Naive B cell (primary cell): Measurements from ENCODE around the gene RPS6KA4. TPM values are rescaled to one million over a fixed set of nuclear protein-coding genes. Genes with fewer than 3 reads are reported as not detected.
A peak's percentile ranks its signal among the peaks of the same experiment; 100 is the strongest.

Source experiments
- ATAC-seq, 2 donors: fragments of 150-1000 bp; cut with Tn5 transposase; 2 replicates each; pipeline ENCODE4 v1.10.0; 2021; ENCODE audit warnings: low read depth in 2 of 2, mild to moderate bottlenecking in 2 of 2, moderate library complexity in 2 of 2
- DNase-seq: peaks from one replicate; pipeline ENCODE4 v3.0.0; 2022
- H3K27ac Mint-ChIP-seq, 6 donors: one replicate each; pipeline ENCODE4 v1.8.0; 2020 to 2022; ENCODE audit warnings: mild to moderate bottlenecking in 6 of 6, mixed read lengths in 6 of 6, moderate library complexity in 5 of 6, inconsistent platforms in 2 of 6
- H3K27me3 Mint-ChIP-seq, 3 donors: one replicate each; pipeline ENCODE4 v1.8.0; 2021 to 2022; ENCODE audit warnings: mixed read lengths in 3 of 3, mild to moderate bottlenecking in 1 of 3
- H3K36me3 Mint-ChIP-seq, 2 donors: one replicate each; pipeline ENCODE4 v1.8.0; 2020 to 2022; ENCODE audit warnings: mixed read lengths in 2 of 2, inconsistent platforms in 1 of 2, mild to moderate bottlenecking in 1 of 2
- H3K4me1 Mint-ChIP-seq, 3 donors: one replicate each; pipeline ENCODE4 v1.8.0; 2020 to 2022; ENCODE audit warnings: mixed read lengths in 3 of 3, inconsistent platforms in 1 of 3, mild to moderate bottlenecking in 1 of 3, moderate library complexity in 1 of 3
- H3K4me3 Mint-ChIP-seq, 8 donors: one replicate each; pipeline ENCODE4 v1.8.0; 2020 to 2022; ENCODE audit warnings: mild to moderate bottlenecking in 8 of 8, mixed read lengths in 8 of 8, moderate library complexity in 8 of 8, inconsistent platforms in 2 of 8
- H3K9me3 Mint-ChIP-seq, 7 donors: one replicate each; pipeline ENCODE4 v1.8.0; 2020 to 2022; ENCODE audit warnings: mixed read lengths in 7 of 7, mild to moderate bottlenecking in 5 of 7, inconsistent platforms in 2 of 7, moderate library complexity in 1 of 7
- polyA plus RNA-seq, 6 donors: library from polyadenylated mRNA; unstranded; fragments of 300-500 nt; fragmentation: Illumina TruSeq; gene quantifications; one replicate each; pipeline ENCODE4 v1.2.3, GENCODE V29; 2021; ENCODE audit warnings: low read depth in 6 of 6

The RPS6KA4 gene
- polyA plus RNA-seq, 6 donors from 2014 or later, result 1.1 to 8.3 (median 4.8) TPM

- Mint-ChIP-seq H3K4me1 (peaks cover 30 to 39% (median 37%) of the 10 kb centered on the region in 3 donors), H3K4me3 (peak overlapping the region in 5 of 8 donors; percentile 36 to 92 (median 55)), H3K27me3 (no peaks in the 10 kb centered on the region), H3K9me3 (no peaks in the 10 kb centered on the region), H3K27ac (no peak overlapping the region), H3K36me3 (peaks cover 0 to 7% of the 10 kb centered on the region in 2 donors)
- ATAC-seq (no peak), DNase-seq (no peak)
Measured at GRCh38 chr11:64356498-64357411, 2.2 kb upstream of the RPS6KA4 start.

DNA sequence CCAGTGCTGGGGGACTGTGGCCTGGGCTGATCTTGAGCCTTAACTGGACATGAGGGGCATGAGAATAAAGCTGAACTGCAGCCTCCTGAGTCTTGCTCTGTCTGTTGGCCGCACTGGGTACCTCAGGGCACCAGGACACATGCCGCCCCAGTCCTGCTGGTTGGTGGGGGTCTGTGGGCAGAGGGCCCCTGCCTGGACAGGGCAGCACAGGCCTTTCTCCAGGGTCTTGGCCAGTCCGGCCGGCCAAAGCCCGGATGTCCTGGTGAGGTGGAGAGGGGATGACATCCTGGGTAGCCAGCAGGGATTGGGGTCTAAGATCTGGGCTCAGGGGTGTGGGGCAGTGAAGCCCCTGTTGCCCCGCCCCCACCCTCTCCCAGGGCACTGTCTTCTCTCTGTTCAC, 1.5 kb upstream of the RPS6KA4 start:
- Mint-ChIP-seq H3K27ac (peak overlapping the region in 1 of 6 donors; percentile 57), H3K27me3 (no peaks in the 10 kb centered on the region), H3K4me1 (peaks cover 35 to 39% (median 37%) of the 10 kb centered on the region in 3 donors), H3K4me3 (peak overlapping the region in 1 of 8 donors; percentile 92), H3K36me3 (peaks cover 0 to 7% of the 10 kb centered on the region in 2 donors), H3K9me3 (no peaks in the 10 kb centered on the region)
- ATAC-seq (no peak), DNase-seq (no peak)

DNA sequence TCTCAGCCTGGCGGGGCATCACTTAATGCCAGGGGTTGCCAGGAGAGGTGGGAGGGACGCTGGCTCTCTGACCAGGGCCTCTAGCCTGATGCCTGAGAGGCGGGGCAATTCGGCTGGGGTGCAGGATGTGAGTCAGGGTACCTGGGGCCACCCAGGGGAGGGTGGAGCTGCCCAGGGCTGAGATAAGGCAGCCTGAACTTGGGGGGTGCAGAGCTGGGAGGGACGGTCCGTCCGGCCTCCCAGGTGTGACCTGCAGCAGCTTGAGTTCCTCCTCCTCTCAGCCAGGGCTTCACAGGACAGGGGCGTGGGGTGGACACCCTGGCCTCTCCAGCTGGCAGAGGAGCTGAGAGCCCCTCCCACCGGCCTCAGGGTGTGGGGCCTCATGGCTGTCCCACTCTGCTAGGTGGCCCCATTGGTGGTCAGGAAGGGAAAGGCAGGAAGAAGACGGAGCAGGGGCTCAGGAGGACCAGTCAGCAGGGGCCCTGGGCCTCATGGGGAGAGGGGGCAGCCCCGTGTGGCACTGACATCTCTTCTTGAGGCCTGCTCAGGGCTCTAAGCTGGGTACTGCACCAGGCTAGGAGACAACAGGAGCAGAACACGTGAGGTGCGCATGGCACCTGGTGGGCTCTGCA, 942 bp upstream of the RPS6KA4 start:
- Mint-ChIP-seq H3K9me3 (no peaks in the 10 kb centered on the region), H3K4me3 (peak overlapping the region; percentile 4 to 92 (median 52)), H3K36me3 (peaks cover 3 to 7% of the 10 kb centered on the region in 2 donors), H3K4me1 (peaks cover 35 to 41% (median 38%) of the 10 kb centered on the region in 3 donors), H3K27me3 (no peaks in the 10 kb centered on the region), H3K27ac (peak overlapping the region in 2 of 6 donors; percentile 57)
- DNase-seq (no peak), ATAC-seq (no peak)

DNA sequence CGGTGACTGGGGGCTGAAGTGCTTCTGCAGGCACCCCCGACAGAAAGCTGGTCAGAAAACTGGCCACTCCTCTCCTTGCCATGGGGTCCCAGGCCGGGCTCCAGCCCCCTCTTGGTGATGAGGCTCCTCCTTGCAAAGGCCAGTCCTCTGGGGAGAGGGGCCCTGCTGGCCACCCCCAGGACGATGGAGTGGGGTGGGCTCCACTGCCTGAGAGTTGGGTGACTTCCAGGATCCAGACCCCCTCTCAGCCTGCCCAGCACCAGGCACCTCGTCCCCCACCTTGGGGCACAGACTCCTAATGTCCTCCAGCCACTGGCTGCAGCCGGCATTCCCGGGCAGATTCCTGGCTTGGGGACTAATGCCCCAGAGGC, 441 bp upstream of the RPS6KA4 start:
- no peaks in the 10 kb centered on the region for H3K9me3 Mint-ChIP-seq
- H3K27me3 Mint-ChIP-seq, result no peaks in the 10 kb centered on the region
- no peak overlapping the region for H3K27ac Mint-ChIP-seq
- ATAC-seq, result no peak
- H3K4me3 Mint-ChIP-seq, result peak overlapping the region in 7 of 8 donors; percentile 22 to 92 (median 47)
- no peak for DNase-seq
- H3K4me1 Mint-ChIP-seq, result peaks cover 35 to 42% (median 42%) of the 10 kb centered on the region in 3 donors
- peaks cover 5 to 7% of the 10 kb centered on the region in 2 donors for H3K36me3 Mint-ChIP-seq

- DNase-seq, result no peak
- H3K27me3 Mint-ChIP-seq, result no peaks in the 10 kb centered on the region
- peaks cover 5 to 7% of the 10 kb centered on the region in 2 donors for H3K36me3 Mint-ChIP-seq
- ATAC-seq, result peak; percentile 39
- H3K9me3 Mint-ChIP-seq, result no peaks in the 10 kb centered on the region
- H3K4me1 Mint-ChIP-seq, result peaks cover 41 to 45% (median 41%) of the 10 kb centered on the region in 3 donors
- peak overlapping the region; percentile 84 to 95 (median 92) for H3K4me3 Mint-ChIP-seq
- H3K27ac Mint-ChIP-seq, result peak overlapping the region in 5 of 6 donors; percentile 43 to 93 (median 85)
Measured at GRCh38 chr11:64359712-64360445, 917 bp downstream of the RPS6KA4 start.

DNA sequence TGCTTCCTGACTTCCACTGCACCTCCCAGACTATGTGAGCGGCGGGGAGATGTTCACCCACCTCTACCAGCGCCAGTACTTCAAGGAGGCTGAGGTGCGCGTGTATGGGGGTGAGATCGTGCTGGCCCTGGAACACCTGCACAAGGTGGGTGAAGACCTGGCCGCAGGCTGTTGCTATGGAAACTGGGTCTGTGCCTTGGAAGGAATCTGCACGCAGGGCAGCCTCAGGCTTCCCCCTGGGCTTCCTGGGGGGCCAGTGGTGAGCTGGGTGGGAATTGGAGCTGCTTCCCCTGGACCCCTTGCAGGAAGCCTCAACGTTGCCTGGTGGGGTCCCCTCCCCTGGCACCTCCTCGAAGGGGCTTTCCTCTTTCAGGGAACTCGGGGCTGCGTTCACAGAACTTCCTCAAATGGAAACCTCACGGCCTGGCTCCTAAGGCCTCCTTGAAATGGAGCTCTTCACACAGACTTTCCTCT, 1.5 kb downstream of the RPS6KA4 start:
- Mint-ChIP-seq H3K36me3 (peaks cover 5 to 7% of the 10 kb centered on the region in 2 donors), H3K4me1 (peaks cover 35 to 45% (median 37%) of the 10 kb centered on the region in 3 donors), H3K27me3 (no peaks in the 10 kb centered on the region), H3K27ac (peak overlapping the region in 3 of 6 donors; percentile 49 to 77 (median 56)), H3K4me3 (peak overlapping the region; percentile 84 to 95 (median 92)), H3K9me3 (no peaks in the 10 kb centered on the region)
- DNase-seq (no peak), ATAC-seq (peak; percentile 42 to 48)

DNA sequence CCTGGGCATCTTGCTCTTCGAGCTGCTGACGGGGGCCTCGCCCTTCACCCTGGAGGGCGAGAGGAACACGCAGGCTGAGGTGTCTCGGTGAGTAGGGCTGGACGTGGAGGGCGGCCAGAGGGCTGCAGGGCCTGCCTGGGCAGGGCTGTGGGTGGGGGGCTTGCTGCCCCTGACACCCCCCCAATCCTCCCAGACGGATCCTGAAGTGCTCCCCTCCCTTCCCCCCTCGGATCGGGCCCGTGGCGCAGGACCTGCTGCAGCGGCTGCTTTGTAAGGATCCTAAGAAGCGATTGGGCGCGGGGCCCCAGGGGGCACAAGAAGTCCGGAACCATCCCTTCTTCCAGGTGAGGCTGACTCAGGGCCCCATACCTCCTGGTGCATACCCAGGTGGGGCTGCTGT, 2.7 kb downstream of the RPS6KA4 start:
- H3K36me3 Mint-ChIP-seq, result peaks cover 5 to 7% of the 10 kb centered on the region in 2 donors
- no peak for DNase-seq
- peak overlapping the region in 3 of 8 donors; percentile 30 to 92 (median 41) for H3K4me3 Mint-ChIP-seq
- peaks cover 35 to 45% (median 37%) of the 10 kb centered on the region in 3 donors for H3K4me1 Mint-ChIP-seq
- no peaks in the 10 kb centered on the region for H3K27me3 Mint-ChIP-seq
- H3K27ac Mint-ChIP-seq, result no peak overlapping the region
- ATAC-seq, result no peak
- no peaks in the 10 kb centered on the region for H3K9me3 Mint-ChIP-seq

- DNase-seq (no peak), ATAC-seq (no peak)
- peaks cover 34 to 45% (median 37%) of the 10 kb centered on the region in 3 donors for H3K4me1 Mint-ChIP-seq
- peak overlapping the region in 2 of 8 donors; percentile 65 to 72 for H3K4me3 Mint-ChIP-seq
- H3K27me3 Mint-ChIP-seq, result no peaks in the 10 kb centered on the region
- H3K36me3 Mint-ChIP-seq, result peaks cover 5 to 8% of the 10 kb centered on the region in 2 donors
- H3K27ac Mint-ChIP-seq, result peak overlapping the region in 2 of 6 donors; percentile 19 to 24
- no peaks in the 10 kb centered on the region for H3K9me3 Mint-ChIP-seq
Measured at GRCh38 chr11:64362339-64362738, 3.4 kb downstream of the RPS6KA4 start.

GRCh38 chr11:64364435-64364834, 5.5 kb downstream of the RPS6KA4 start:
- H3K27me3 Mint-ChIP-seq, result no peaks in the 10 kb centered on the region
- peaks cover 26 to 37% (median 26%) of the 10 kb centered on the region in 3 donors for H3K4me1 Mint-ChIP-seq
- peak overlapping the region in 2 of 6 donors; percentile 21 to 78 for H3K27ac Mint-ChIP-seq
- H3K9me3 Mint-ChIP-seq, result no peaks in the 10 kb centered on the region
- peak overlapping the region in 1 of 8 donors; percentile 80 for H3K4me3 Mint-ChIP-seq
- no peak for ATAC-seq
- no peak for DNase-seq
- H3K36me3 Mint-ChIP-seq, result peaks cover 5 to 8% of the 10 kb centered on the region in 2 donors

GRCh38 chr11:64364911-64365310, 5.9 kb downstream of the RPS6KA4 start:
- no peak overlapping the region for H3K27ac Mint-ChIP-seq
- ATAC-seq (no peak), DNase-seq (no peak)
- peaks cover 5 to 8% of the 10 kb centered on the region in 2 donors for H3K36me3 Mint-ChIP-seq
- H3K9me3 Mint-ChIP-seq, result no peaks in the 10 kb centered on the region
- H3K4me1 Mint-ChIP-seq, result peaks cover 21 to 33% (median 21%) of the 10 kb centered on the region in 3 donors
- no peaks in the 10 kb centered on the region for H3K27me3 Mint-ChIP-seq
- H3K4me3 Mint-ChIP-seq, result no peak overlapping the region

GRCh38 chr11:64366751-64367150, 7.8 kb downstream of the RPS6KA4 start:
- Mint-ChIP-seq H3K9me3 (no peaks in the 10 kb centered on the region), H3K27me3 (no peaks in the 10 kb centered on the region), H3K4me1 (peaks cover 6 to 21% (median 7%) of the 10 kb centered on the region in 3 donors), H3K4me3 (no peak overlapping the region), H3K27ac (peak overlapping the region in 3 of 6 donors; percentile 28 to 65 (median 47)), H3K36me3 (peaks cover 5 to 8% of the 10 kb centered on the region in 2 donors)
- no peak for ATAC-seq
- DNase-seq, result no peak

- Mint-ChIP-seq H3K4me1 (peaks cover 5 to 16% (median 12%) of the 10 kb centered on the region in 3 donors), H3K36me3 (peaks cover 1 to 8% of the 10 kb centered on the region in 2 donors), H3K4me3 (no peak overlapping the region), H3K9me3 (no peaks in the 10 kb centered on the region), H3K27me3 (no peaks in the 10 kb centered on the region), H3K27ac (no peak overlapping the region)
- DNase-seq (no peak), ATAC-seq (no peak)
Measured at GRCh38 chr11:64367931-64368672, 9.1 kb downstream of the RPS6KA4 start.
